OCI-LY1 (cell line): ENCODE data around the gene USH2A.

Experiments
- H2AFZ ChIP-seq: fragments of 200-600 bp; sonication (generic), shearing (Covaris generic); 2 replicates; pipeline ENCODE4 v1.6.0; 2014; ENCODE audit warnings: antibody characterized with exemption, mild to moderate bottlenecking, low read length
- H3F3A ChIP-seq: fragments of 200-600 bp; sonication (generic), shearing (Covaris generic); 2 replicates; pipeline ENCODE4 v1.6.0; 2014; ENCODE audit warnings: mild to moderate bottlenecking, antibody characterized with exemption, low read length, moderate library complexity; ENCODE audit not compliant: insufficient read depth
- H3K27ac ChIP-seq: fragments of 200-600 bp; sonication (generic); 2 replicates; pipeline ENCODE4 v1.5.1; 2014; ENCODE audit warnings: low read length, mixed run types, mild to moderate bottlenecking, low read depth; ENCODE audit not compliant: poor library complexity, severe bottlenecking
- H3K27me3 ChIP-seq: fragments of 200-600 bp; sonication (generic); 2 replicates; pipeline ENCODE4 v1.6.0; 2014; ENCODE audit warnings: antibody characterized with exemption, mild to moderate bottlenecking, low read length, moderate library complexity; ENCODE audit not compliant: insufficient read depth
- H3K36me3 ChIP-seq: fragments of 200-600 bp; sonication (generic); 2 replicates; pipeline ENCODE4 v1.6.1; 2014; ENCODE audit warnings: mild to moderate bottlenecking, antibody characterized with exemption, low read length, moderate library complexity, mixed read lengths; ENCODE audit not compliant: insufficient read depth
- H3K4me1 ChIP-seq: fragments of 200-600 bp; sonication (generic); 2 replicates; pipeline ENCODE4 v1.5.1; 2014; ENCODE audit warnings: mild to moderate bottlenecking, low read length, moderate library complexity; ENCODE audit not compliant: insufficient read depth, severe bottlenecking
- H3K4me2 ChIP-seq: fragments of 200-600 bp; sonication (generic), shearing (Covaris generic); 2 replicates; pipeline ENCODE4 v1.6.1; 2014; ENCODE audit warnings: low read length
- H3K4me3 ChIP-seq: fragments of 200-600 bp; sonication (generic); 2 replicates; pipeline ENCODE4 v1.5.1; 2014; ENCODE audit warnings: low read length, low read depth, mild to moderate bottlenecking, mixed read lengths; ENCODE audit not compliant: poor library complexity, severe bottlenecking
- H3K79me2 ChIP-seq: fragments of 200-600 bp; shearing (Covaris generic); 2 replicates; pipeline ENCODE4 v1.6.1; 2016; ENCODE audit warnings: mixed run types, low read length, mixed read lengths; ENCODE audit not compliant: insufficient read depth
- H3K9ac ChIP-seq: fragments of 200-600 bp; sonication (generic), shearing (Covaris generic); 2 replicates; pipeline ENCODE4 v1.6.1; 2014; ENCODE audit warnings: mild to moderate bottlenecking, low read length, mixed read lengths
- H3K9me2 ChIP-seq: fragments of 200-600 bp; sonication (generic), shearing (Covaris generic); 2 replicates; pipeline ENCODE4 v1.6.1; 2014; ENCODE audit warnings: low read depth, mild to moderate bottlenecking, low read length, mixed read lengths
- H3K9me3 ChIP-seq: fragments of 200-600 bp; shearing (Covaris generic); 2 replicates; pipeline ENCODE4 v1.6.1; 2014; ENCODE audit warnings: low read length, mixed read lengths
- H4K20me1 ChIP-seq: fragments of 200-600 bp; sonication (generic), shearing (Covaris generic); 2 replicates; pipeline ENCODE4 v1.6.0; 2016; ENCODE audit warnings: mild to moderate bottlenecking, low read length; ENCODE audit not compliant: insufficient read depth
- CTCF ChIP-seq: fragments of 200-600 bp; sonication (generic), shearing (Covaris generic); IDR thresholded peaks from 2 replicates; pipeline ENCODE4 v1.5.1; 2017; ENCODE audit warnings: mild to moderate bottlenecking, antibody characterized with exemption, low read length, moderate library complexity, mixed read lengths
- EZH2 ChIP-seq: fragments of 200-600 bp; sonication (generic), shearing (Covaris generic); IDR thresholded peaks from 2 replicates; pipeline ENCODE4 v1.8.0; 2017; ENCODE audit warnings: borderline replicate concordance, mixed run types, mild to moderate bottlenecking, antibody characterized with exemption, low read length, moderate library complexity, mixed read lengths

Gene USH2A

GRCh38 chr1:215863796-215864195 is 559.5 kb downstream of the USH2A start:
- no peak overlapping the region for H3K4me3 ChIP-seq
- H3K4me2 ChIP-seq = no peak overlapping the region
- H3K27ac ChIP-seq = no peak overlapping the region
- TF ChIP-seq EZH2 (no peak), CTCF (no peak)
- H3K36me3 ChIP-seq = no peaks in the 10 kb centered on the region
- H2AFZ ChIP-seq = no peak overlapping the region
- H3K27me3 ChIP-seq = no peaks in the 10 kb centered on the region
- no peaks in the 10 kb centered on the region for H3K4me1 ChIP-seq
- no peaks in the 10 kb centered on the region for H3K9me2 ChIP-seq
- no peaks in the 10 kb centered on the region for H3F3A ChIP-seq
- no peaks in the 10 kb centered on the region for H3K79me2 ChIP-seq
- H3K9me3 ChIP-seq = no peaks in the 10 kb centered on the region
- no peaks in the 10 kb centered on the region for H4K20me1 ChIP-seq
- H3K9ac ChIP-seq = no peak overlapping the region

DNA sequence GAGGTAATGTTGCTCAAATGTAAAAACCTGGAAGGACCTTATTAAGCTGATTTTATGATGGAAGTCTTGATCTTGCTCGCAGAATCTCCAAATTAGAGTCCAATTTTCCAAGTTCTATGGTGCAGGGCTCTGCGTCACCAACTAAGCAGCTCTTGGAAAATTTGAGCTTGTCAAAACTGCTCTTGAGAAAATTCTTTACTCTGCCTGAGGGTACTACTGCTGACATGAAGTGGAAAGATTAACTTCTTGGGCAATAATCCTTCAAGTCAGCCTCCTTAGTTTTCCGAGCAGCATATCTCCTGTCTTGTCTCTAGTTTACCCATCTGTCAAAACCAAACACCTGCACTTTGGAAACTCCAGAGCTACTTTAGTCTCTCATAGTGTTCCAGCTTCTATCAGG is 562.4 kb downstream of the USH2A start:
- no peaks in the 10 kb centered on the region for H3F3A ChIP-seq
- no peaks in the 10 kb centered on the region for H4K20me1 ChIP-seq
- no peak overlapping the region for H3K27ac ChIP-seq
- H3K9me3 ChIP-seq = no peaks in the 10 kb centered on the region
- H3K4me2 ChIP-seq = no peak overlapping the region
- no peaks in the 10 kb centered on the region for H3K79me2 ChIP-seq
- H3K4me3 ChIP-seq = no peak overlapping the region
- TF ChIP-seq EZH2 (no peak), CTCF (no peak)
- no peaks in the 10 kb centered on the region for H3K4me1 ChIP-seq
- H3K9me2 ChIP-seq = no peaks in the 10 kb centered on the region
- no peaks in the 10 kb centered on the region for H3K27me3 ChIP-seq
- H3K36me3 ChIP-seq = no peaks in the 10 kb centered on the region
- no peak overlapping the region for H3K9ac ChIP-seq
- H2AFZ ChIP-seq = no peak overlapping the region

DNA sequence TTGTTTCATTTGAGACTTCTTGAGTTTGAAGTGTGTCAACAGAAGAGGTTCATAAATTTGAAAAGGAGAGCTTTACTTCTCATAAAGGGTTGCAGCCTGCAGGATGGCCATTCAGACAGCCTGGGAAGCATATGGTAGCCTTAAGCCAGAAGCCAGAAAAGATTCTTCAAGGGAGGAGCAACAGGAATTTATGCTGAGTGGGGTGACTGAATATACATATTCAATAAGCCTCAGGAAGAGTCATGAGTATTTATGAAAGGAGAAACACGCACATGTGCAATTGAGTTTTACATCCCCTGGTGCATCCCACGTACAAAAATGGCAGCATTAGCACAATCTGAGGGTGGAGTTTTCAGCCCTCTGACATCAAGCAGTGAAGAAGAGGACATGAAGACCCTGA is 565.9 kb downstream of the USH2A start:
- H3K27ac ChIP-seq = no peak overlapping the region
- no peaks in the 10 kb centered on the region for H3K4me1 ChIP-seq
- H3K9me3 ChIP-seq = no peaks in the 10 kb centered on the region
- no peaks in the 10 kb centered on the region for H3K36me3 ChIP-seq
- H3K4me3 ChIP-seq = no peak overlapping the region
- no peaks in the 10 kb centered on the region for H3K9me2 ChIP-seq
- H2AFZ ChIP-seq = no peak overlapping the region
- H3K4me2 ChIP-seq = no peak overlapping the region
- TF ChIP-seq CTCF (no peak), EZH2 (no peak)
- H3F3A ChIP-seq = no peaks in the 10 kb centered on the region
- no peaks in the 10 kb centered on the region for H4K20me1 ChIP-seq
- H3K27me3 ChIP-seq = no peaks in the 10 kb centered on the region
- H3K9ac ChIP-seq = no peak overlapping the region
- H3K79me2 ChIP-seq = no peaks in the 10 kb centered on the region
